Mucosa of rectum (tissue), 2 donors: ENCODE data around the gene SNAP23.

Source experiments
- H3K27ac ChIP-seq, 2 donors: one replicate each; pipeline ENCODE4 v1.7.0; 2013; ENCODE audit warnings: inconsistent platforms in 2 of 2, low read depth in 2 of 2, low read length in 2 of 2
- H3K27me3 ChIP-seq, 2 donors: one replicate each; pipeline ENCODE4 v1.7.0; 2013; ENCODE audit warnings: low read length in 2 of 2; ENCODE audit not compliant: control insufficient read depth in 2 of 2, insufficient read depth in 2 of 2
- H3K36me3 ChIP-seq, 2 donors: one replicate each; pipeline ENCODE4 v1.7.0; 2013; ENCODE audit warnings: low read length in 2 of 2; ENCODE audit not compliant: control insufficient read depth in 2 of 2, insufficient read depth in 2 of 2
- H3K4me1 ChIP-seq, 2 donors: one replicate each; pipeline ENCODE4 v1.7.0; 2013; ENCODE audit warnings: low read length in 2 of 2, mild to moderate bottlenecking in 1 of 2; ENCODE audit not compliant: control insufficient read depth in 2 of 2, insufficient read depth in 2 of 2
- H3K4me3 ChIP-seq, 2 donors: one replicate each; pipeline ENCODE4 v1.7.0; 2013; ENCODE audit warnings: low read length in 2 of 2
- H3K9ac ChIP-seq, 2 donors: one replicate each; pipeline ENCODE4 v1.7.0; 2013; ENCODE audit warnings: low read length in 2 of 2, low read depth in 1 of 2, mild to moderate bottlenecking in 1 of 2
- H3K9me3 ChIP-seq, 2 donors: one replicate each; pipeline ENCODE4 v1.7.0; 2013; ENCODE audit warnings: low read length in 2 of 2; ENCODE audit not compliant: control insufficient read depth in 2 of 2
- donor health status: healthy.
- donor health status: Normal muscosa, but diverticular disease.

The SNAP23 gene

DNA sequence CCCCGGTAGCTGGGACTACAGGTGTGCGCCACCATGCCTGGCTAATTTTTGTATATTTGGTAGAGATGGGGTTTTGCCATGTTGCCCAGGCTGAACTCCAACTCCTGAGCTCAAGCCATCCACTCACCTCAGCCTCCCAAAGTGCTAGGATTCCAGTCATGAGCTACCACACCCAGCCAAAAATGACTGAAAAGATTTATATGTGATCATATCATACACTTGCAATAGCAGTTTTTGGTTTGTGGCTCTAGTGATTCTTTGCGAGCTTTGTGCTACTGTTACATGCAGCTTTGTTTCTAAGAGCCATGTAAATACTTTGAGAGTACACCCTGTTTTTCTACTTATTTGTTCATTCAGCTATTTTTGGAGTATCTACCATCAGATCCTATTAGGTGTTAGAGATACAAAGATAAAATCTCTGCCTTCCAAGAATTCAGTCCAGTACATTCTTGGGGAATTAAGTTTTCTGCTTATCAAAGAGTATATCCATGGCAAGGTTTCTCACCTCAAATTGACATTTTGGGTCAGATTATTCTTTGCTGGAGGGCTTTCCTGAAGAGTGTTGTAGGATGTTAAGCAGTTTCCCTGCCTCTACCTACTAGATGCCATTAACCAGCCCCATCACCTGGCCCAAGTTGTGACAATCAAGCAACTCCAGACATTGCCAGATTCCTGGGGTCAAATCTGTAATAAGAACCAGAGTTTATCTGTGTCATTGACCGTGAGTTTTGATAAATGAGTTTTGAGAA, 15.0 kb downstream of the SNAP23 start:
- Histone ChIP-seq H3K4me3 (no peak overlapping the region), H3K9me3 (no peaks in the 10 kb centered on the region), H3K4me1 (no peaks in the 10 kb centered on the region), H3K27ac (no peak overlapping the region), H3K36me3 (peaks cover 7 to 19% of the 10 kb centered on the region in 2 donors), H3K27me3 (no peaks in the 10 kb centered on the region), H3K9ac (no peak overlapping the region)

DNA sequence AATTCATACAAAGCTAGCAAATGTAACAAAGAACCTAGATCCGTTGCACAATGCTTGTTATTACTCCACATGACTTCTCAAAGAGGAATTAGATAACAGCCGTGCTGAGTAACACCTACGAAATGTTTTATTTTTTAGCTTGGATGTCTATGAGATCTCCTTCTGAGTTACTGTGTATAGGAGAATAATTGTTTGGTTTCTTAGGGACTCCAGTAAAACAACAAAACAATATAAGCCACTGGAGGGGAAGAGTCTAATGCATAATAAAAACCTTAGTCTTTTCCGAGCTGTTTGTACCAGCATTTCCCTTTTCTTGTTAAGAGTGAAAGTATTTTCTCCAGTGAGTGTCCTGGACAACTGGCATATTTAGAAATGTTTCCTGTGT, 15.6 kb downstream of the SNAP23 start:
- H3K27me3 ChIP-seq: no peaks in the 10 kb centered on the region

GRCh38 chr15:42523331-42523730, 27.9 kb downstream of the SNAP23 start:
- H3K27me3 ChIP-seq: no peaks in the 10 kb centered on the region
- no peak overlapping the region for H3K4me3 ChIP-seq
- H3K27ac ChIP-seq: no peak overlapping the region
- H3K4me1 ChIP-seq: no peaks in the 10 kb centered on the region
- no peaks in the 10 kb centered on the region for H3K9me3 ChIP-seq
- H3K36me3 ChIP-seq: peaks cover 10 to 42% of the 10 kb centered on the region in 2 donors
- no peak overlapping the region for H3K9ac ChIP-seq

More for the DNA sequence above, 15.6 kb downstream of the SNAP23 start:
- Histone ChIP-seq H3K27ac (no peak overlapping the region), H3K4me1 (no peaks in the 10 kb centered on the region), H3K9me3 (no peaks in the 10 kb centered on the region), H3K9ac (no peak overlapping the region), H3K36me3 (peaks cover 11 to 25% of the 10 kb centered on the region in 2 donors), H3K4me3 (no peak overlapping the region)

DNA sequence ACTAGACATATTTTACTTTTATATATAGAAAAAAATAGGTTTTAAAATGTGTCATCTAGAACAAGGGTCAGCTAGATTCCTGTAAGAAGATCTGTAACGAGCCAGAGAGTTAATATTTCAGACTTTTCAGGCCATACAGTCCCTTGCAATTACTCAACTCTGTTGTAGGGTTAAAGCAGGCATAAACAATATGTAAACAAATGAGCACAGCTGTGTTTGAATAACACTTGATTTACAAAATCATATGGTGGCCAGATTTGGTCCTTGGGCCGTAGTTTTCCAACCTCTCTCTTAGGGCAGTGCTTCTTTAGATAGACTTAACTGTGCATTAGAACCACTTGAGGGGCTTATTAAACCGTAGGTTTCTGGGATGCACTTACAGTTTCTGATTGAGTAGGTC, 33.5 kb downstream of the SNAP23 start:
- Histone ChIP-seq H3K4me1 (no peaks in the 10 kb centered on the region), H3K36me3 (peaks cover 31 to 51% of the 10 kb centered on the region in 2 donors), H3K9ac (no peak overlapping the region), H3K27me3 (no peaks in the 10 kb centered on the region), H3K4me3 (no peak overlapping the region), H3K9me3 (no peaks in the 10 kb centered on the region), H3K27ac (no peak overlapping the region)

DNA sequence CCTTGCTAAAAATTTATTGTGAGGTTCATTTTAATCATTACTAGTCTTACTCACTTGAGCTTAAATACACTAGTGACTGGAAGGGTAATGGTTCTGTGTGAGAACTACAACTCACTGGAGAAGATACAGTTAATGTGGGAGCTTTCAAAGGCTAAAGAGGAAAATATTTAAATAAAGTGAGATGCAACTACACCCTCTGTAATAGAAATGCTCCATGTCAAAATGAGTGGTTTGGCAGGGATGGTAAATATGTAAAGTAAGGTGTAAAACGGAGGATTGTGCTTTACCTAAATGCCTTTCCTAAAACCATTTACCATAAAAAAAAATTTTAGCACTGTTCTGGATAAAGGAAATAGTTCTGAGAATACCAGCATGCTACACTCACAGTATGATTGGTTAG, 37.8 kb downstream of the SNAP23 start:
- Histone ChIP-seq H3K9me3 (no peaks in the 10 kb centered on the region), H3K36me3 (peaks cover 34 to 46% of the 10 kb centered on the region in 2 donors), H3K9ac (no peak overlapping the region), H3K27me3 (no peaks in the 10 kb centered on the region), H3K4me3 (no peak overlapping the region), H3K4me1 (no peaks in the 10 kb centered on the region), H3K27ac (no peak overlapping the region)

DNA sequence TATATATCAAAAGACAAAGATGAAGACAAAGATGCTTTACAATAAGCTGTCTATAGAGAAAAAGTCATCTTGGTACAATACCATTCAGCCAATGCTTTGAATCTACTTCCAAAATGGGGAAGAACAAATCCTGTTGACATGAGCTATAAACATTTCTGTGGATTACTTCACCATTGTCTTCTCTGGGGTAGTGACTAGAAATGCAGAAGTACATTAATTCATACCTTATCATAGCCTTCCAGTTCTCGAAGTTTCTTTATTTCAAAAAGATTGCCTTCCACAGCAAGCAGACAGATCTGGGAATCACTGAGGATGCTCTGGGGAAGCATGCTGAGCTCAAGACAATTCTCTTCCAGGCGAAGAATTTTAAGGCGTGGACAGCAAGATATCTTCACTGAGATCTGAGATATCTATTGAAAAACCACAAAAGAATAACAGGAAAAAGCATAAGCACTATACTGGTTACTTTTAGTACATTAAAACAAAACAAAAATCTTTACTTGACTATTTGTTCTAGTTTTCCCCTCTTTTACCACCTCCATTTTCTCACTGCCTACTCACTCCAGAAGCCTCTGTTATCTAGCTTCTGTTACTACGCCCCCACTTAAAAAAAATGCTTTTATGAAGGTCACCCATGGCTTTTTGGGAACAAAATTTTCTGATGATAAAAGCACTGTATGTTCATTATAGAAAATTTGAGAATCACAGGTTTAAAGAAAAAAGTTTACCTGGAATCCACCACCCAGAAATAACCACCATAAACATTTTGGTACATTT, 49.6 kb downstream of the SNAP23 start:
- H3K4me3 ChIP-seq: no peak overlapping the region
- no peak overlapping the region for H3K9ac ChIP-seq
- H3K27me3 ChIP-seq: no peaks in the 10 kb centered on the region
- peaks cover 12% of the 10 kb centered on the region in 2 donors for H3K4me1 ChIP-seq
- no peak overlapping the region for H3K27ac ChIP-seq
- no peaks in the 10 kb centered on the region for H3K9me3 ChIP-seq
- H3K36me3 ChIP-seq: peaks cover 18 to 21% of the 10 kb centered on the region in 2 donors

DNA sequence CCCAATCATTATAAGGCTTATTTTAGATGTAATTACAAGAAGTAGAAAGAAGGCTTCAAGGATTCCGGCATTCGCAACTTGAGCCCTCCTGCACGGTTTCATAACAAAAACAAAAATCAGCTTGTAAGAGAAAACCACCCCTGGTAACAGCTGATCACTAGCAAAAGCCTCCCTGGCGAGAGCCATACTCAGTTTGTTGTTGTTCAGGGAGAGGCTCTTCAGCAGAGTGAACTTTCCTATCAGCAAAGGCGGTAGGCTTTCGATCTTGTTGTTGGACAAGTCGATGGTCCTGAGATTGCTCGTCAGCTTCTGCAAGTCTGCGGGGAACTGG, 52.4 kb downstream of the SNAP23 start:
- H3K27ac ChIP-seq: peak overlapping the region; percentile 90 to 92
- peaks cover 14 to 18% of the 10 kb centered on the region in 2 donors for H3K36me3 ChIP-seq
- no peaks in the 10 kb centered on the region for H3K27me3 ChIP-seq
- peak overlapping the region; percentile 91 to 99 for H3K4me3 ChIP-seq
- peaks cover 12% of the 10 kb centered on the region in 2 donors for H3K4me1 ChIP-seq
- H3K9ac ChIP-seq: peak overlapping the region; percentile 92 to 99
- H3K9me3 ChIP-seq: no peaks in the 10 kb centered on the region

- no peaks in the 10 kb centered on the region for H3K27me3 ChIP-seq
- peak within 1 kb of the TSS; percentile 92 to 99 for H3K9ac ChIP-seq
- peak within 1 kb of the TSS; percentile 91 to 99 for H3K4me3 ChIP-seq
- H3K36me3 ChIP-seq: peaks cover 14 to 15% of the 10 kb centered on the region in 2 donors
- H3K9me3 ChIP-seq: no peaks in the 10 kb centered on the region
- H3K27ac ChIP-seq: peak within 1 kb of the TSS; percentile 90 to 92
- peaks cover 12% of the 10 kb centered on the region in 2 donors for H3K4me1 ChIP-seq
Observed at GRCh38 chr15:42548249-42549031, 53.0 kb downstream of the SNAP23 start, which contains the start of the genes HAUS2 and LRRC57. TSS of gene HAUS2 (plus strand) at chr15:42548838. CDS start at chr15:42548873, 35 bp downstream. TSS of gene LRRC57 (minus strand) at chr15:42548793. CDS start at chr15:42548434, 359 bp downstream.

DNA sequence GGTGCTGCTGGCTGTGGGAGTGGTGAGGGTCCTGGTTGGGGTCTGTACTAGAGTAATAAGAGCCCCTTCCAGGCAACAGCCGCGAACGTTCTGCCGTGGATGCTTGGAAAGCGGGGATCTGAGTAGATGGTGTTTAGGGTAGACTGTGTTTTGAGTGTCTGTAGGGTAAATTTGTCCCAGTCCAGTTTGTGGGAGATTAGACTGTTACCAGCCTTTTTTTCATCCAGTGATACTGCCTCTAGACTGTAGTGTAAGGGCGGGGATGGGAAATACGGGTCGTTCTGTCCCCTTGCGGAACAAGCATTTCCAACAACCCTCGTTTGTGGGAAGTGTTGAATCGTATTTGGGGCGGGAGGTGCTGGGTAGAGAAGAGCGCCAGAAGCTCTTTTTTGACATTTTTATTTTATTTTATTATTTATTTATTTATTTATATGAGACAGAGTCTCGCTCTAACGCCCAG, 53.6 kb downstream of the SNAP23 start:
- H3K27me3 ChIP-seq: no peaks in the 10 kb centered on the region
- H3K36me3 ChIP-seq: peaks cover 10 to 11% of the 10 kb centered on the region in 2 donors
- peaks cover 12% of the 10 kb centered on the region in 2 donors for H3K4me1 ChIP-seq
- H3K27ac ChIP-seq: peak overlapping the region; percentile 90 to 92
- H3K9ac ChIP-seq: peak overlapping the region; percentile 92 to 99
- H3K4me3 ChIP-seq: peak overlapping the region; percentile 91 to 99
- no peaks in the 10 kb centered on the region for H3K9me3 ChIP-seq
